GM12865 (cell line): ENCODE measurements around the gene CFAP58.

Experiments
- DNase-seq: peaks from one replicate; pipeline ENCODE4 v3.0.0; 2010; ENCODE audit warnings: low read depth
- H3K4me3 ChIP-seq: 2 replicates; pipeline ENCODE4 v1.5.1; 2011; ENCODE audit warnings: mild to moderate bottlenecking, low read depth, low read length, control low read depth
- TF ChIP-seq, protein P1 (sequence below): IDR thresholded peaks from 2 replicates; pipeline ENCODE4 v1.5.1; 2011; ENCODE audit warnings: low read length, control low read depth, low read depth, inconsistent platforms; ENCODE audit not compliant: insufficient read depth; ENCODE audit errors: missing control alignments

CFAP58 gene

DNA sequence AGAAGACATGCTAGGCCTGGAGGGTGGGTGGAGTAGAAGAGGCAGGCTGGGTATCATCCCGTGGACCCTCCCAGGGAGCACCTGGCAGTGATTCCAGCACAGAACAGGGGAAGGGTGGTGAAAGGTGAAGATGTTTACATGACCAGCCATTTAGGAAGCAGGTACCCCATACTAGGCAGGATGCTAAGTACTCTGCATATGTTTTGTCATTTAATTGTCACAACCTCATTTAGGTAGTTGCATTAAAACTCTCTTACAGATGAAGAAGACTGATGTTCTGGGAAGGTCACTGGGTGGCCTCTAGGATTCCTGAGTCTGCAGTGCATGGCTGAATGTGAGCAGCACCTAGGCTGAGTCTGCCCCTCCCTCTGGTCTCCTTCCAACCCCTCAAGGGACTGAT, 30.5 kb upstream of the CFAP58 start:
- TF ChIP-seq, protein P1, sequence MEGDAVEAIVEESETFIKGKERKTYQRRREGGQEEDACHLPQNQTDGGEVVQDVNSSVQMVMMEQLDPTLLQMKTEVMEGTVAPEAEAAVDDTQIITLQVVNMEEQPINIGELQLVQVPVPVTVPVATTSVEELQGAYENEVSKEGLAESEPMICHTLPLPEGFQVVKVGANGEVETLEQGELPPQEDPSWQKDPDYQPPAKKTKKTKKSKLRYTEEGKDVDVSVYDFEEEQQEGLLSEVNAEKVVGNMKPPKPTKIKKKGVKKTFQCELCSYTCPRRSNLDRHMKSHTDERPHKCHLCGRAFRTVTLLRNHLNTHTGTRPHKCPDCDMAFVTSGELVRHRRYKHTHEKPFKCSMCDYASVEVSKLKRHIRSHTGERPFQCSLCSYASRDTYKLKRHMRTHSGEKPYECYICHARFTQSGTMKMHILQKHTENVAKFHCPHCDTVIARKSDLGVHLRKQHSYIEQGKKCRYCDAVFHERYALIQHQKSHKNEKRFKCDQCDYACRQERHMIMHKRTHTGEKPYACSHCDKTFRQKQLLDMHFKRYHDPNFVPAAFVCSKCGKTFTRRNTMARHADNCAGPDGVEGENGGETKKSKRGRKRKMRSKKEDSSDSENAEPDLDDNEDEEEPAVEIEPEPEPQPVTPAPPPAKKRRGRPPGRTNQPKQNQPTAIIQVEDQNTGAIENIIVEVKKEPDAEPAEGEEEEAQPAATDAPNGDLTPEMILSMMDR = no peak
- H3K4me3 ChIP-seq = no peak overlapping the region
- DNase-seq = no peak

DNA sequence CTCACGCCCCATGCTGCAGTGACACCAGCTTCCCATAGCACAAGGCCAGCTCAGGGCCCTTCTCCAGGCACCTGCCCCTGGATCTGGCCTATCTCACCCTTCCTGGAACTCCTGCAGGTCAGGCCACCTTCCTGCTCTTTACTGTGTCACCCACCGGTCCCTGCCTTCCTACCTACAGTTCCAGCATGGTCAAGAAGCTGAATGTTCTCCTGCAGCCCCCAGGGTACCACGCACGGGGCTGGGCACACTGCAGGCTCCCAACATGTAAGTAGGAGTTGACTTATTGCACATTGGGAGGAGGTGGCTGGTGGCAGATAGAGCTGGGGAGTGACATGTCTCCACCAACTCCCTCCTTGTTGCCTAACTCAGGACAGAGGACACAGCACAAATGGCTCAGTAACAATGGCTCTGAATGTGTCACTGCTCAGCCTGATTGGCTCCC, 29.9 kb upstream of the CFAP58 start:
- TF ChIP-seq, protein P1 = no peak
- no peak overlapping the region for H3K4me3 ChIP-seq
- no peak for DNase-seq

DNA sequence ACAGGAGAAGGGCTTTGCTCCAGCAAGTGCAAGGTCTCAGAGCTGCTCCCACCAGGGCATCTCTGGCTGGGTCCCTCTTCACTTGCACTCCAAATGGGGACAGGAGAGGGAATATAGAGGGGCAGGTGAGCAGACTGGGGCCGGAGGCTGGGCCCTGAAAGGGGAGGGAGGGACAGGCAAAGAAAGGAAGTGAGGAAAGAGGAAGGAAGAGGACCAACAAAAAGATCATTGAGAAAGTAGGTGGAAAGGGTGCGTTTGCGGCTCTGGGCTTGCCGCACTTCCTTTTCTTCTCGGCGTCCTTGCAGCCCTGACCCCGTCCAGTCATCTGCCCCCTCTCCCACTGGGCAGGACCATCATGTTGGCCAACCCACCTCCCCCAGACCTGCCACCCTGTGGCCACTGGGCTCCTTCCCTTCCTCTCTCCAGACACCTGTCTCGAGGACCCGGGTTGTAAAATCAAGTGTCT, 29.4 kb upstream of the CFAP58 start:
- DNase-seq = no peak
- TF ChIP-seq, protein P1 = no peak
- H3K4me3 ChIP-seq = no peak overlapping the region

DNA sequence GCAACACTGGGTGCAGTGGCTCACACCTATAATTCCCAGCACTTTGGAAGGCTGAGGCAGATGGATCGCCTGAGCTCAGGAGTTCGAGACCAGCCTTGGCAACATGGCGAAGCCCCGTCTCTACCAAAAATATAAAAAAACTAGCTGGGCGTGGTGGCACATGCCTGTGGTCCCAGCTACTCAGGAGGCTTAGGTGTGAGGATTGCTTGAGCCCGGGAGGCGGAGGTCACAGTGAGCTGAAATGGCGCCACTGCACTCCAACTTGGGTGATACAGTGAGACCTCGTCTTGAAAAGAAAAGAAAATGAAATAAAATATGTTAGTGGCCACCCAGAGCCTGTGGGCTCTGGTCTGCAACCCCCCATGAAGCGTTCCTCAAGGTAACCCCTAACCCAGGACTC, 28.7 kb upstream of the CFAP58 start:
- TF ChIP-seq, protein P1 = no peak
- no peak overlapping the region for H3K4me3 ChIP-seq
- DNase-seq = no peak

DNA sequence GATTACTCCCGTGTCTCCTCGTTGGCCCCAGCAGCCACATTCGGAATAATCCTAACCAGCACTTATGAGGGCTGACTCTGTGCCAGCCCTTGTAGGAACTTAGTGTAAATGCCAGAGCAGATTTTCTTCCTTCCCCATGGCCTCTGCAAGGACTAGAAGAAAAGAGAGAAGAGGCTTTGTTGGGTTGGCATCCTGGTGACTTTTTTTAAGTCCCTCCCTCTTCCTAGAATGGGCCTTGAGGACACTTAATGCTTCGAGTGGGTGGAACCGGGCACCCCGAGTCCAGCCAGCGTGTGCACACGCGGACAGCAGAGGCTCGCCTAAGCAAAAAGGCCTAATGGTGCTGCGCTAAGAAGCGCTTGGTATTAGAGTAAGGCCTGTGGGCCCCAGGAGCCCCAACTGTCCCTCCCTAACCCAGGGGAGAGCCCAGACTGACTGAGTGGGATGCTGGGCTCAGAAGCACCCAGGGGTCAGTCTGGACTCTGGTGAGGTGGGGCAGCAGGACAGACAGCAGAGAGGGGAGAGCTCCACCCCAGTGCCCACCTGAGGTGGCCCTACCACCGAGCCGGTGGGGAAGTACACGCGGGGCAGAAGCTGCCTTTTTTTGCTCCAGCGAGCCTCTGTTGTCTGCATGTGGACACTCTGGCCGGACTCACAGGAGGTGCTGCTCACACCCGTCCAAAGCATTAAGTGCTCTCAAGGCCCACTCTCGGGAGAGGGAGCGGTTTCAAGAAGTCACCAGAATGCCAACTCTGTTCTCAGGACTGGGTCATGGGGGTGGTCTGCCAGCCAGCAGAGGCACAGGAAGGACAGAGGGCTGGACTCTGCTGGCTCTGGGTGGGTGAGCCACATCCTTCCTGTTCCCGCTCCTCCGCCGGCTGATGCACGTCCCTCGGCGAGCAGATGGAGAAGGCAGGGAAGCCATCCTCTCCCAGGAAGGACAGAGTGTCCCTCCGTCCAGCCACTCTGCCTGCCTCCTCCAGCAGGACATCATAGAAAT, 27.9 kb upstream of the CFAP58 start:
- no peak for DNase-seq
- TF ChIP-seq, protein P1 = no peak
- no peak overlapping the region for H3K4me3 ChIP-seq

DNA sequence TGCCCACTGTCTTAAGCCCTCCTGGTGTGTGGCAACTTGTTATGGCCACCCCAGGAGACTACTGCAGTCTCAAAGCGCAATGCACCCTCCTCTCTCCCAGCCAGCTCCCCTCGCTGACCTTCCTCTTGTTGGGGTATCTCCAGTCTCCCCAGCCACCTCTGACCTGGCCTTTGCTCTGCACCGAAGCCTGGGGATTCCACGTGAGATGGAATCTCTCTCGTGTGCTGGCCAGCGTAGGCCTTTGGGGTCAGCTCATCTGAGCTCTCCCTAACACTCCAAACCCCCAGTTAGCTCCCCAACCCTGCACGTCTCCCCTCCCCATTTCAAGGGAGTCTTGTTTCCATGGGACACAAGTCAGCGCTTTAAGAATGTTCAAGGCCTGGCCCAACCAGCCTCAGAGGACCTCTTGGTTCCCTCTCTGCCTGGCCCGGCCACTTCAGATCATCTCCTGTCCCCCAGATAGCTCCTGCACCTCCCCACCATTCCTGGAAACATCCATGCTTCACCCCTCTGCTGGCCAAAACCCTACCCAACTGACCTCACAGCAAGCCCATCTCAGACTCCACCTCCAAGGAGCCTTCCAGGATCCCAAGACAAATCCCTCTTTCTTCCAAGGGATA, 26.5 kb upstream of the CFAP58 start:
- H3K4me3 ChIP-seq = no peak overlapping the region
- DNase-seq = no peak
- TF ChIP-seq, protein P1 = no peak
